Testis (tissue), 2 donors: ENCODE results near the gene USF1.

Source experiments
- CTCF ChIP-seq, 3 experiments: fragments of 450-650 bp in 2 of 3; fragments of 200-600 bp in 1 of 3; sonication (generic) in 1 of 3; IDR thresholded peaks; one replicate each; pipeline ENCODE4 v1.5.1; 2016 to 2019; ENCODE audit warnings: antibody characterized with exemption in 3 of 3, mild to moderate bottlenecking in 2 of 3, moderate library complexity in 1 of 3
- POLR2A ChIP-seq: fragments of 450-650 bp; IDR thresholded peaks from one replicate; pipeline ENCODE4 v1.6.1; 2017; ENCODE audit warnings: antibody characterized with exemption, mild to moderate bottlenecking, moderate library complexity

- no peak for TF ChIP-seq CTCF (IDR thresholded peaks at IDR 0.05)
- TF ChIP-seq POLR2A, result no peak
Measured at GRCh38 chr1:161012420-161012819, 33.4 kb downstream of the USF1 start.
